ENCODE results near the gene LSAMP.

LSAMP gene

DNA sequence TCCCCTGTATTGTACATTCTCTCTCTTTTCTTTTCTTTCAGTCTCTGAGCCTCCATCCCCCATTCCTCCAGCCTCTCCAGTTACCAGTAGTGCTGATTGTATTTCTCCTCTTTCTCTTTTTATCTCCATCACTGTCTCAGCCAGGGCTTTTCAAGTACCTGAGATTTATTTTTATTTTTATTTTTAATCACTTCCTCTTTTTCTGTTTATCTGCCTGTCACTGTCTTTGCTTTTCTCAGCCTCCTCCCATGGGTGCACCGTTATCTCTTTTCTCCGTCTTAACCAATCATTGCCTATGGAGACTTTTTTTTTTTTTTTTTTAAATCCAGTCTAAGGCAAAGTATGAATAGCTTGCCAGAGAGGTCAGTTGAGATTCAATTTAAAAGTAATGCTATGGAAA lies 462.7 kb downstream of the LSAMP start:
- H3K4me3 ChIP-seq (ENCODE audit: low read depth, low read length) = no peak overlapping the region
- DNase-seq (ENCODE audit: low read depth) = no peak
- TF ChIP-seq, protein P1, sequence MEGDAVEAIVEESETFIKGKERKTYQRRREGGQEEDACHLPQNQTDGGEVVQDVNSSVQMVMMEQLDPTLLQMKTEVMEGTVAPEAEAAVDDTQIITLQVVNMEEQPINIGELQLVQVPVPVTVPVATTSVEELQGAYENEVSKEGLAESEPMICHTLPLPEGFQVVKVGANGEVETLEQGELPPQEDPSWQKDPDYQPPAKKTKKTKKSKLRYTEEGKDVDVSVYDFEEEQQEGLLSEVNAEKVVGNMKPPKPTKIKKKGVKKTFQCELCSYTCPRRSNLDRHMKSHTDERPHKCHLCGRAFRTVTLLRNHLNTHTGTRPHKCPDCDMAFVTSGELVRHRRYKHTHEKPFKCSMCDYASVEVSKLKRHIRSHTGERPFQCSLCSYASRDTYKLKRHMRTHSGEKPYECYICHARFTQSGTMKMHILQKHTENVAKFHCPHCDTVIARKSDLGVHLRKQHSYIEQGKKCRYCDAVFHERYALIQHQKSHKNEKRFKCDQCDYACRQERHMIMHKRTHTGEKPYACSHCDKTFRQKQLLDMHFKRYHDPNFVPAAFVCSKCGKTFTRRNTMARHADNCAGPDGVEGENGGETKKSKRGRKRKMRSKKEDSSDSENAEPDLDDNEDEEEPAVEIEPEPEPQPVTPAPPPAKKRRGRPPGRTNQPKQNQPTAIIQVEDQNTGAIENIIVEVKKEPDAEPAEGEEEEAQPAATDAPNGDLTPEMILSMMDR (conservative IDR thresholded peaks at IDR 0.05; ENCODE audit: low read depth, low read length) = no peak

- H3K4me3 ChIP-seq (ENCODE audit: low read depth, low read length) = no peak overlapping the region
- TF ChIP-seq, protein P1 (conservative IDR thresholded peaks at IDR 0.05; ENCODE audit: low read depth, low read length) = no peak
- DNase-seq (ENCODE audit: low read depth) = no peak
Observed at GRCh38 chr3:115982108-115982507, 463.2 kb downstream of the LSAMP start.

- no peak overlapping the region for H3K4me3 ChIP-seq (ENCODE audit: low read depth, low read length)
- TF ChIP-seq, protein P1 (conservative IDR thresholded peaks at IDR 0.05; ENCODE audit: low read depth, low read length) = no peak
Observed at GRCh38 chr3:115980709-115981108, 464.6 kb downstream of the LSAMP start.

DNA sequence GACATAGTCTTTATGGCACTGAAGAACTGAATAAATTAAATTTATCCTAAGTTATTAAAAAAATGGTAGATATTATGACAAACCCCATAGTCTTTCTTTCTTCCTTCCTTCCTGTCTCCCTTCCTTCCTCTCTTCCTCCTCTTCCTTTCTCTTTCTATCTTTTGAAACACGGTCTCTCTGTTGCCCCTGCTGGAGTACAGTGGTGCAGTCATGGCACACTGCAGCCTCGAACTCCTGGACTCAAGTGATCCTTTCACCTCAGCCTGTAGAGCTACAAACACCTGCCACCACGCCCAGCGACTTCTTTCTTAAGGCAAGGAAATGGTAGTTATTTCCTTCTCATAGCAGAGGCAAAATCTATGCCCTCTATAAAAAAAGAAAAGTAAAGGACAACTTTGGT lies 467.4 kb downstream of the LSAMP start:
- no peak overlapping the region for H3K4me3 ChIP-seq (ENCODE audit: low read depth, low read length)
- DNase-seq (ENCODE audit: low read depth) = no peak
- TF ChIP-seq, protein P1 (conservative IDR thresholded peaks at IDR 0.05; ENCODE audit: low read depth, low read length) = peak; percentile 11

More at GRCh38 chr3:115980709-115981108, 464.6 kb downstream of the LSAMP start:
- no peak for DNase-seq (ENCODE audit: low read depth)

DNA sequence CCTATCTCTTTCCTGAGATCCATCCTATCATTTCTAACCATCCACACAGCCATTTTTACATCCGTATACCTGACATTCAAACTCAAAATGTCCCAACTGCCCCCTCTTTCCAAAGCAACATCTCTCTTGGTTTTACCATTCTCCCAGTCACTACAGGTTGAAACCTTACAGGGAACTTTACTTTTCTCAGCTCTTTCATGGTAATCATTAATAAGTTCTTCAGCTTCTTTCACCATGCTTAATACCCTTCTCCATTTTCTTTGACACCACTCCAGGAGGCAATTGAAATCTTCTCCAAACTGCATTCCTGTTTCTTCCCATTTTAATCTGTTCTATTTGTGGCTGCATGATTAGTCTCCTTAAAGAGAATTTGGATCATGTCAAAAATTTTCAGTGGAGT lies 469.5 kb downstream of the LSAMP start:
- H3K4me3 ChIP-seq (ENCODE audit: low read depth, low read length) = no peak overlapping the region
- TF ChIP-seq, protein P1 (conservative IDR thresholded peaks at IDR 0.05; ENCODE audit: low read depth, low read length) = no peak
- DNase-seq (ENCODE audit: low read depth) = no peak

- H3K4me3 ChIP-seq (ENCODE audit: low read depth, low read length) = no peak overlapping the region
- DNase-seq (ENCODE audit: low read depth) = peak; percentile 82
- TF ChIP-seq, protein P1 (conservative IDR thresholded peaks at IDR 0.05; ENCODE audit: low read depth, low read length) = no peak
Observed at GRCh38 chr3:115975353-115975752, 469.9 kb downstream of the LSAMP start.

GRCh38 chr3:115974940-115975339 lies 470.3 kb downstream of the LSAMP start:
- TF ChIP-seq, protein P1 (conservative IDR thresholded peaks at IDR 0.05; ENCODE audit: low read depth, low read length) = no peak
- no peak for DNase-seq (ENCODE audit: low read depth)
- H3K4me3 ChIP-seq (ENCODE audit: low read depth, low read length) = no peak overlapping the region
